ENCODE data around the gene UFM1.
"Not testable (repeated sequence)": the region's sequence is repeated elsewhere in the genome, so short reads cannot be mapped to it uniquely, and the experiment has no call there.

UFM1 gene

GRCh38 chr13:38349390-38350113 is at the start of gene UFM1:
Gene UFM1 (plus strand): TSS chr13:38349851. CDS start chr13:38349920, 69 bp downstream.
- H3K27me3 ChIP-seq (ENCODE audit: control insufficient read depth, insufficient read depth, low read length), result no peaks in the 10 kb centered on the region

GRCh38 chr13:38301236-38301635 is 48.4 kb upstream of the UFM1 start:
- Histone ChIP-seq H3K4me1 (ENCODE audit: control insufficient read depth, insufficient read depth, low read length) (no peaks in the 10 kb centered on the region), H3K9me3 (ENCODE audit: control insufficient read depth, insufficient read depth, low read length) (no peaks in the 10 kb centered on the region), H3K4me3 (ENCODE audit: low read depth, low read length) (no peak overlapping the region), H3K27me3 (ENCODE audit: control insufficient read depth, insufficient read depth, low read length) (no peaks in the 10 kb centered on the region), H3K36me3 (ENCODE audit: control insufficient read depth, insufficient read depth, low read length) (no peaks in the 10 kb centered on the region), H3K9ac (ENCODE audit: low read depth, low read length) (no peak overlapping the region), H3K27ac (ENCODE audit: low read depth, low read length) (no peak overlapping the region)

More at GRCh38 chr13:38349390-38350113, at the start of gene UFM1:
- peaks cover 39% of the 10 kb centered on the region for H3K4me1 ChIP-seq (ENCODE audit: control insufficient read depth, insufficient read depth, low read length)
- peak within 1 kb of the TSS; percentile 89 for H3K9ac ChIP-seq (ENCODE audit: low read depth, low read length)
- no peaks in the 10 kb centered on the region for H3K9me3 ChIP-seq (ENCODE audit: control insufficient read depth, insufficient read depth, low read length)
- peak within 1 kb of the TSS; percentile 84 for H3K27ac ChIP-seq (ENCODE audit: low read depth, low read length)
- H3K36me3 ChIP-seq (ENCODE audit: control insufficient read depth, insufficient read depth, low read length), result peaks cover 25% of the 10 kb centered on the region
- peak within 1 kb of the TSS; percentile 95 for H3K4me3 ChIP-seq (ENCODE audit: low read depth, low read length)

GRCh38 chr13:38303816-38304320 is 45.8 kb upstream of the UFM1 start:
- H3K9ac ChIP-seq (ENCODE audit: low read depth, low read length), result no peak overlapping the region
- no peak overlapping the region for H3K4me3 ChIP-seq (ENCODE audit: low read depth, low read length)
- H3K27ac ChIP-seq (ENCODE audit: low read depth, low read length), result no peak overlapping the region
- no peaks in the 10 kb centered on the region for H3K4me1 ChIP-seq (ENCODE audit: control insufficient read depth, insufficient read depth, low read length)
- H3K36me3 ChIP-seq (ENCODE audit: control insufficient read depth, insufficient read depth, low read length), result no peaks in the 10 kb centered on the region
- H3K9me3 ChIP-seq (ENCODE audit: control insufficient read depth, insufficient read depth, low read length), result no peaks in the 10 kb centered on the region
- no peaks in the 10 kb centered on the region for H3K27me3 ChIP-seq (ENCODE audit: control insufficient read depth, insufficient read depth, low read length)

GRCh38 chr13:38308736-38309135 is 40.9 kb upstream of the UFM1 start:
- Histone ChIP-seq H3K9ac (ENCODE audit: low read depth, low read length) (no peak overlapping the region), H3K27me3 (ENCODE audit: control insufficient read depth, insufficient read depth, low read length) (no peaks in the 10 kb centered on the region)

GRCh38 chr13:38309397-38309796 is 40.3 kb upstream of the UFM1 start:
- Histone ChIP-seq H3K4me3 (ENCODE audit: low read depth, low read length) (no peak overlapping the region), H3K27me3 (ENCODE audit: control insufficient read depth, insufficient read depth, low read length) (no peaks in the 10 kb centered on the region), H3K36me3 (ENCODE audit: control insufficient read depth, insufficient read depth, low read length) (no peaks in the 10 kb centered on the region), H3K9ac (ENCODE audit: low read depth, low read length) (no peak overlapping the region), H3K9me3 (ENCODE audit: control insufficient read depth, insufficient read depth, low read length) (no peaks in the 10 kb centered on the region), H3K4me1 (ENCODE audit: control insufficient read depth, insufficient read depth, low read length) (no peaks in the 10 kb centered on the region), H3K27ac (ENCODE audit: low read depth, low read length) (no peak overlapping the region)

More at GRCh38 chr13:38308736-38309135, 40.9 kb upstream of the UFM1 start:
- H3K27ac ChIP-seq (ENCODE audit: low read depth, low read length), result no peak overlapping the region
- H3K9me3 ChIP-seq (ENCODE audit: control insufficient read depth, insufficient read depth, low read length), result no peaks in the 10 kb centered on the region
- no peaks in the 10 kb centered on the region for H3K36me3 ChIP-seq (ENCODE audit: control insufficient read depth, insufficient read depth, low read length)
- H3K4me1 ChIP-seq (ENCODE audit: control insufficient read depth, insufficient read depth, low read length), result no peaks in the 10 kb centered on the region
- no peak overlapping the region for H3K4me3 ChIP-seq (ENCODE audit: low read depth, low read length)

GRCh38 chr13:38311175-38311574 is 38.5 kb upstream of the UFM1 start:
- not testable (repeated sequence) for H3K27me3 ChIP-seq (ENCODE audit: control insufficient read depth, insufficient read depth, low read length); H3K27ac ChIP-seq (ENCODE audit: low read depth, low read length); H3K36me3 ChIP-seq (ENCODE audit: control insufficient read depth, insufficient read depth, low read length); H3K4me1 ChIP-seq (ENCODE audit: control insufficient read depth, insufficient read depth, low read length); H3K4me3 ChIP-seq (ENCODE audit: low read depth, low read length); H3K9ac ChIP-seq (ENCODE audit: low read depth, low read length); H3K9me3 ChIP-seq (ENCODE audit: control insufficient read depth, insufficient read depth, low read length)

- Histone ChIP-seq H3K9ac (ENCODE audit: low read depth, low read length) (no peak overlapping the region), H3K27me3 (ENCODE audit: control insufficient read depth, insufficient read depth, low read length) (no peaks in the 10 kb centered on the region), H3K4me1 (ENCODE audit: control insufficient read depth, insufficient read depth, low read length) (no peaks in the 10 kb centered on the region), H3K4me3 (ENCODE audit: low read depth, low read length) (no peak overlapping the region), H3K36me3 (ENCODE audit: control insufficient read depth, insufficient read depth, low read length) (no peaks in the 10 kb centered on the region), H3K27ac (ENCODE audit: low read depth, low read length) (no peak overlapping the region), H3K9me3 (ENCODE audit: control insufficient read depth, insufficient read depth, low read length) (no peaks in the 10 kb centered on the region)
Measured at GRCh38 chr13:38316129-38316528, 33.5 kb upstream of the UFM1 start.

GRCh38 chr13:38321654-38322053 is 28.0 kb upstream of the UFM1 start:
- Histone ChIP-seq H3K4me1 (ENCODE audit: control insufficient read depth, insufficient read depth, low read length) (peaks cover 6% of the 10 kb centered on the region), H3K4me3 (ENCODE audit: low read depth, low read length) (no peak overlapping the region), H3K27ac (ENCODE audit: low read depth, low read length) (no peak overlapping the region), H3K27me3 (ENCODE audit: control insufficient read depth, insufficient read depth, low read length) (no peaks in the 10 kb centered on the region), H3K9ac (ENCODE audit: low read depth, low read length) (no peak overlapping the region), H3K36me3 (ENCODE audit: control insufficient read depth, insufficient read depth, low read length) (no peaks in the 10 kb centered on the region), H3K9me3 (ENCODE audit: control insufficient read depth, insufficient read depth, low read length) (no peaks in the 10 kb centered on the region)

GRCh38 chr13:38325426-38325825 is 24.2 kb upstream of the UFM1 start:
- H3K36me3 ChIP-seq (ENCODE audit: control insufficient read depth, insufficient read depth, low read length), result no peaks in the 10 kb centered on the region
- no peaks in the 10 kb centered on the region for H3K27me3 ChIP-seq (ENCODE audit: control insufficient read depth, insufficient read depth, low read length)
- H3K27ac ChIP-seq (ENCODE audit: low read depth, low read length), result no peak overlapping the region
- no peak overlapping the region for H3K4me3 ChIP-seq (ENCODE audit: low read depth, low read length)
- peaks cover 6% of the 10 kb centered on the region for H3K4me1 ChIP-seq (ENCODE audit: control insufficient read depth, insufficient read depth, low read length)
- H3K9me3 ChIP-seq (ENCODE audit: control insufficient read depth, insufficient read depth, low read length), result no peaks in the 10 kb centered on the region
- H3K9ac ChIP-seq (ENCODE audit: low read depth, low read length), result no peak overlapping the region

GRCh38 chr13:38328699-38329098 is 21.0 kb upstream of the UFM1 start:
- Histone ChIP-seq H3K36me3 (ENCODE audit: control insufficient read depth, insufficient read depth, low read length) (no peaks in the 10 kb centered on the region), H3K27me3 (ENCODE audit: control insufficient read depth, insufficient read depth, low read length) (no peaks in the 10 kb centered on the region)

GRCh38 chr13:38334845-38335244 is 14.8 kb upstream of the UFM1 start:
- Histone ChIP-seq H3K36me3 (ENCODE audit: control insufficient read depth, insufficient read depth, low read length) (no peaks in the 10 kb centered on the region), H3K4me3 (ENCODE audit: low read depth, low read length) (no peak overlapping the region), H3K27ac (ENCODE audit: low read depth, low read length) (peak overlapping the region; percentile 14), H3K4me1 (ENCODE audit: control insufficient read depth, insufficient read depth, low read length) (peaks cover 22% of the 10 kb centered on the region), H3K27me3 (ENCODE audit: control insufficient read depth, insufficient read depth, low read length) (no peaks in the 10 kb centered on the region), H3K9ac (ENCODE audit: low read depth, low read length) (no peak overlapping the region), H3K9me3 (ENCODE audit: control insufficient read depth, insufficient read depth, low read length) (no peaks in the 10 kb centered on the region)

More at GRCh38 chr13:38328699-38329098, 21.0 kb upstream of the UFM1 start:
- H3K4me1 ChIP-seq (ENCODE audit: control insufficient read depth, insufficient read depth, low read length), result peaks cover 6% of the 10 kb centered on the region
- H3K4me3 ChIP-seq (ENCODE audit: low read depth, low read length), result no peak overlapping the region
- H3K9me3 ChIP-seq (ENCODE audit: control insufficient read depth, insufficient read depth, low read length), result no peaks in the 10 kb centered on the region
- no peak overlapping the region for H3K9ac ChIP-seq (ENCODE audit: low read depth, low read length)
- H3K27ac ChIP-seq (ENCODE audit: low read depth, low read length), result no peak overlapping the region
